CD4-positive, alpha-beta T cell treated with Interleukin-1 beta for 1 hour (primary cell): Measurements from ENCODE around the gene CISTR.
"Not testable (repeated sequence)": the region's sequence is repeated elsewhere in the genome, so short reads cannot be mapped to it uniquely, and the experiment has no call there.

ENCODE experiments used
- DNase-seq, 2 donors: peaks; one replicate each; pipeline ENCODE4 v3.0.0-alpha.2; 2020 to 2022

Gene CISTR

GRCh38 chr12:53751336-53752191, at the start of gene CISTR:
Gene CISTR, minus strand, starts transcription at chr12:53751979.
- DNase-seq = peak; percentile 26 to 29

- DNase-seq = no peak
Measured at GRCh38 chr12:53798575-53798974, 46.8 kb upstream of the CISTR start.

GRCh38 chr12:53795927-53796326, 44.1 kb upstream of the CISTR start:
- DNase-seq = no peak

DNA sequence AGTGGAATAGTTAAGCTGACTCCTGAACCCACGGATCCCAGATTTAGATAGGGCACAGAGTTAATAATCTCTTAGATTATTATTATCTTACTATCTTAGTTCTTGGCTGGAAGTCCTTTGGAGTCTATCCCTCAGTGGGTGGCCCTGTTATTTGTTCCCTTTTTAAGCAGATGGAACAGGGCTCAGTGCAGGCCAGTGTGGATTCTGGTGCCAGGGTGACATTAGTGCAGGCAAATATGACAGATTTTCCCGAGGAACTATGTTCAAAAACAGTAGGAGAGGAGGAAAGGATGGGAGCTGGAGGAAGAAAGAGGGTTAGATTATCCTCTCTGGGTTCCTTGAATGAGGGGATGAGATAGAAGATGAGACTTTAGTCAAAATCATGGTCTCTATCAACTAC, 41.4 kb upstream of the CISTR start:
- no peak for DNase-seq

- DNase-seq = peak; percentile 2 to 21
Measured at GRCh38 chr12:53791735-53792326, 40.1 kb upstream of the CISTR start.

DNA sequence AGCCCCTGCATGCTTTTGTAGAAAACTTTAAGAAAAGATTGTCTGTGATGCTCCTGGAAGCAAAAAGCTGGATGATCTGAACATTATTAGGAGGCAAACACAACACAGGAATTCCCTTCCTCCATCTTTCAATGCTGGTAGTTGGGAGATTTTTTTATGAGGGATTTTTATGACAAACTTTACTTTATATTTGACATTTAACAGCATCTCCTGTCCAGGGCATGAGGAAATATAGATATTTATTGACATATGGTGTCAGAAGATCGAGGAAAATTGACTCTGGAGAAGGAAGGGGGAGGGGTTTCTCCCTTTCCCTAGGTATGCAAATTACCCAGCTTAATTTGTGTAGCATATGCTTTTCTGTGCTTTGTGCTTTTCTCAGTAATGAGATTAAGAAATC, 37.8 kb upstream of the CISTR start:
- DNase-seq = no peak

GRCh38 chr12:53788892-53789291, 37.1 kb upstream of the CISTR start:
- DNase-seq = no peak

DNA sequence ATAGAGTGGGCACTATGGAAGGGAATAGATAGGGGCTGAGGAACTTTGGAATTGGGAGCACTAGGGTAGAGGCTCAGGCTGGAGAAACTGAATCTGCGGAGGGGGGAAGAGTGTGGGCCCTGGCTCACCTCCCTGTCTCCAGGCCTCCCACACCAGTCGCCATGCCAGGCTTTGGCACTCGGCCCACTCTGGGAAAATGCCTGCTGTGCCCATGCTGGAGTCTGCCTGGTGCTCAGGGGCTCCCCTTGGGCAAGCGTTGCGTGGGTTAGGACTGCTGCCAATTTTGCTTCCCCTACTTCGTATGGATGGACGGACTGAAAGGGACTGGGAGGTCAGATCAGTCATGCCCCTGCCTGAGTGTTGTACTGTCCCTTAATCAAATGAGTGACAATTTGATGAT, 34.6 kb upstream of the CISTR start:
- DNase-seq = no peak

DNA sequence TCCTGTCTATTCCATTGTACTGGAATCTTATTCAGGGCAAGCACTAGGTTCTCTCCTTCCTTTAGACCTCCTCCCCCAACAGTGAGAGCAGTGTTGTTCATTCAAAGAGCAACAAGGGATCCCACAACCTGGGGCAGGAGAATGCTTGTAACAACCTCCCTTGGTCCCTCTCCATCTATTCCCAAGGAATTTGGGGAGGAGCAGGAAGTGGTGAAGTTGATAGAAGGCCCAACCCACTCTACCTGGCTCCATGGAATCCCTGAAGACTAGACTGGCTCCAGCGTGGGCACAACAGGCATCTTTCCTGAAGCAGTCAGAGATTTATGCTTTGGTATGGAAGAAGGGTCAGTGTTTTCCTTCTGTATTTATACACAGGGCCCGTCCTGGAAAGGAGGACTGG, 33.4 kb upstream of the CISTR start:
- no peak for DNase-seq

DNA sequence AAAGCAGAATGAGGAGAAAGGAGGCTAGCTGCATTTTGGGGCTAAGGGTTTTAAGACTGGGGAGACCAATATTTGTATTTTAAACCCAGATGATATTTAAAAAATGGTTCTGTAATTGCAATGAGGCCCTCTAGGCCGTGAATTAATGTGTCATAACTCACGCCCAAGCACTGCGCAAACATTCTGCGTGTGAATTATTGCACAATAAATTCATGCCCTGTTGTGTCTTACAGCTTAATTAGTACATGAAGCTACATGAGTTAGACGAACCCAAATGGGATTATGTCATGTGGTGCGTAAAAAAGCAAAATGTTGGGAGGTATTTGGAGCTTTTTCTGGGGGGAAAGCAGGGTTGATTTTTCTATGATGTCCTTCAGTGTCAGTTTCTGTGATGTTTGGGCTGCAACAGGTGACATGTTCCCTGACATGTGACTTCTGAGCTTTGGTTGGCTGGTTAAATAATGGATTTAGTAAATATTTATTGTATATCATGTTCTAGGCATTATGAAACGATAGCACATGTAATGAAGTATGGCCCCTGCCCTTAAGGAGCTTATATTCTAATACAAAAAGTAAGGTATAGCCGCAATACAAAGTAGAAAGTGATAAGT, 30.4 kb upstream of the CISTR start:
- no peak for DNase-seq

- DNase-seq = no peak
Measured at GRCh38 chr12:53781228-53781801, 29.5 kb upstream of the CISTR start.

- no peak for DNase-seq
Measured at GRCh38 chr12:53780323-53780722, 28.5 kb upstream of the CISTR start.

GRCh38 chr12:53779679-53780078, 27.9 kb upstream of the CISTR start:
- DNase-seq = not testable (repeated sequence)

DNA sequence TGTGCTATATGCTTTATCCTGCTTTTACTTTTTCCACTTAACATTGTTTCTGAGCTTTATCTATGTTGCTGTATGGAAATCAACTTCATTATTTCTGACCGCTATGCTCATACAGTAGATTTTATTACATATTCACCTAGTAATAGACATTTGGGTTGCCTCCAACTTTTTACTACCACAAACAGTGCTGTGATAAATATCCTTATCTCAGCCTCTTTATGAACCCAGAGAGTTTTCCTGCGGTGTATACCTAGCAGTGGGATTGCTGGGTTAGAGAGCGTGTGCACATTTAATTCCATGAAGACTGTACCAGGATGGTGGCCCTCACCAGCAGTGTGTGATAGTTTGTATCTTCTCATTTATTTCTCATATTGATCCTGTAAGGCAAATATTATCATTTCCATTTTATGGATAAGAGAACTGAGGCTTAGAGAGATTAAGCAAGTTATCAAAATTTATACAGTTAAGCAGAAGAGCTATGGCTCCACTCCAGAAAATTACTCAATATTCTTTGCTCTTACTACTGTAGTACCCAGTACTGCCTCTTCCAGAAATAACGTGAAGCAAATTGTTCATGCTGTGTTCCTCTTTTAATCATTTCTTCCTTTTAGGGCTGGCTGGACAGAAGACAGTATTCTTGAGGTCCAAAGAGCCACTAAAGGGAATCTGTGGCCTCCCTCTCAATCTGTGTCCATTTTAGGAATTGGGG, 26.3 kb upstream of the CISTR start:
- DNase-seq = no peak

DNA sequence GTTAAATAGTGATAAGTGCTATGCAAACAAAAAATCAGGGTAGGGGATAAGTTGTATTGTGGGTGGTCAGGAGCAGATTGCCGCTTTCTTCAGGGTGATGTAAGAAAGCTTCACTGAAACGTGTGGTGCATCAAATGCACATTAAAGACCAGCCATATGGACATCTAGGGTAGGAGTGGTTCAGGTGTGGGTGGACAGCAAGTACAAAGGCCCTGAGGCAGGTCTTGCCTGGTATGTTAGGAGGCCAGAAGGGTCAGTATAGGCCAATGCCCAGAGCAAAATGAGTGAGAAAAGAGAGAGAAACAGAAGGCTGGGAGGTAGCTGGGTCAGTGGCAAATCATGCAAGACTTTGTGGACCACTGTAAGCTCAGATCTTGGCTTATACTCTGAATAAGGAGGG, 25.6 kb upstream of the CISTR start:
- DNase-seq = no peak

DNA sequence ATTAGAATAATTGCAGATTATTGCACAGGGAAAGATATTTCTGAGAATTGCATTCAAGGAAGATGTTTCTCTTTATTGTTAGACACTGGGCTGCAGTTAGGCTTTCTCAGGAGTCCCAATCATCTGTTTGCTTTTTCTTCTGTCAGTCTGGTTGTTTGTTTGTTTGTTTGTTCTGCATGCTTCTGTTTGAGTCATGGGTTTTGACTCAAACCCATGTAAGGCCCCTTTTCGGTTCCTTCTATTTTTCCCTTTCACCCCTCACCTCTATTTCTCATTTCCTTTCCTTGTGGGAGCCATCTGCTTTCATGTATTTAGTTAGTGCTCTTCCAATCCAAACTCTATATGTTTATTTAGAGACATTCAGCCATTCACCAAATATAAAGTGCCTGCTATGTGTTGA, 25.1 kb upstream of the CISTR start:
- no peak for DNase-seq

GRCh38 chr12:53775478-53776145, 23.8 kb upstream of the CISTR start:
- no peak for DNase-seq

DNA sequence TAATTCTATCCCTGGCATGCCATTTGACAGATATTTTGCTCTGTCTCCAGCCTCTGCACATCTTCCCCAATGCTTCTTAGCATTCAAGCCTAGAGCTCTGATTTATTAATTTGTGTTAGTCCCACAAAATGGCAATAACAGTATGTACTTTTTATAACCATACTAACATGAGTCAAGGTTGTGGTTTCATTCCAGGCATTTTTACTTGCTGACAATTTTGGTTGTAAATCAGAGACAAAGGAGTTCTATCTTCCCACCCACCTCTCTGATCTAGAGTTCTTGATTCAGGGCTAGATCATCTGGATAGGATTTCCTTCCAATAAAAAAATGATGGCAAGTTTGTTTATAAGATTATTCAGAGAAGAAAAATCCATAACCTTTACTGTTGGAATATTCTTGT, 18.5 kb upstream of the CISTR start:
- no peak for DNase-seq

GRCh38 chr12:53768976-53769375, 17.2 kb upstream of the CISTR start:
- no peak for DNase-seq

DNA sequence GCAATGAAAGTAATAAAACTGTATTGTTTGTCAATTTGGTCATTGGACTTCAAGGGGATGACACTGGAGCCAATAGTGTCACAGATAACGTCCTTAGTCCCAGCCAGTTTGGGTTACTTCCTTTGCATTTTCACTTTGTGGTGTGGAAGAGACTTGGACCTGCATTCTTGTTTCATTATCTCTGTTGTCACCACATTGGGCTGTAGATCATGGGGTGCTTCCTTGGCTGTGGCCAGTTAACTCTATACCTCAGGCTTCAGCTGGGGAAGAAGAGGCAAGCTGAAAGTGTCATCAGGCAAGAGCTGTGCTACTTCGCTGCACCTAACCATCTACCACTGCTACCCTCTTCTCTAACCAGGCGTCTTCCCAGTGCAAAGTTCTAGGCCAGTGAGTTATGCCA, 15.1 kb upstream of the CISTR start:
- no peak for DNase-seq

DNA sequence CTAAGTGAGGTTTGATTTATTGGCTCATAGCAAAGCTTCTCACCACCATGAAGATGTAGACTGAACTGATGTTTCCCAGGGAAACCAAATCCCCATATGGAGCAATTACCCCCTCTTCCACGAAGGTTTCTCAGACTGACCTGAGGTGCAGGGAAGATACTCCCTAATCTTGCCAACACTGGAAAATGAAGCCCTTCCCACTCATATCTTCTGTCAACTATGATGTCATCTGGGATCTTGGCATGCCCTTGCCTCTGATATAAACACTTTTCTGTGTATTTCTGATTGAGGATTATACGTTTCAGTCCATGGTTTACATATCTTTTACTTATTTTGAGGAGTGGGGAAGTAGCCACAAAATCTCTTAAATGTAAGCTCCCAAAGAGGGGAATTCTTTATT, 14.1 kb upstream of the CISTR start:
- no peak for DNase-seq

DNA sequence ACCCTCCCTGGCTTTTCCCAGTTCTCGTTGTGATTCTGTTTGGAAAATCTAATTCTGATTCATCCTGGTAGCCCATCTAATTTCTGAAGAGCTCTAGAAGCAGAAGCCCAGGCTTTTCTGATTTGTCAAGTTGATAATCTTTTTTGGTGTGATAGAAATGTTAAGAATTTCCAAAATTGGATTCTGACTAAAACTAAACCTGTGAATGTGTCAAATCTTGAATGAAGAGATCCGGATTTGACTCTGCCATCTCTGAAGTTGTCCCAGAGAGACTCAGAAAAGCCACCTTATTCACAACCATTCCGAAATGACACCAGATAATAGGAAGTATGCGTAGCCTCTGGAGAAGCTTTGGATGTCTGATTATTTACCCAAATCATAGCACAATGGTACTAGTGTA, 12.8 kb upstream of the CISTR start:
- DNase-seq = no peak

DNA sequence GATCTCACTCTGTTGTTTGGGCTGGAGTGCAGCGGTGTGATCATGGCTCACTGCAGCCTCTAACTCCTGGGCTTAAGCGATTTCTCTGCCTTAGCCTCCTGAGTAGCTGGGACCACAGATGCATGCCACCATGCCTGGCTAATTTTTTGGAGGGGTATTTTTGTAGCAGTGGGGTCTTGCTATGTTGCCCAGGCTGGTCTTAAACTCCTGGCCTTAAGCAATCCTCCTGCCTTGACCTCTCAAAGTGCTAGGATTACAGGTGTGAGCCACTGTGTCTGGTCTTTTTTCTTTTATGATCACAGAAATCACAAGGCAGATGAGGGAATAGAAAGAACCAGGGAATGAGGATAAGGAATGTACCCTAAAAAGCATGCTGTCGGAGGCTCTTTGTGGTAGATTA, 11.0 kb upstream of the CISTR start:
- not testable (repeated sequence) for DNase-seq
